MCF 10A (cell line): ENCODE data around the gene GPR146. TPM values are rescaled to one million over a fixed set of nuclear protein-coding genes. Genes with fewer than 3 reads are reported as not detected.

Source experiments
- BruUV-seq: library from RNA; stranded (reverse); fragments of 400-500 nt; replicated peaks from 2 replicates; lab custom pipeline; 2021; lab: Mats Ljungman, UMichigan
- CTCF ChIA-PET: fragments of 300-600 bp; sonication (Branson Sonifier 250); formaldehyde crosslinking; extraction: SDS; loops from one replicate; lab custom pipeline; 2021; ENCODE audit warnings: antibody characterized with exemption, inconsistent platforms; lab: Yijun Ruan, JAX
- POLR2A ChIA-PET: fragments of 300-600, 350-650 bp; sonication (Branson Sonifier 250); formaldehyde crosslinking; extraction: SDS; loops from one replicate; lab custom pipeline; 2020; ENCODE audit warnings: antibody characterized with exemption, inconsistent platforms; lab: Yijun Ruan, JAX
- DNase-seq: peaks from one replicate; pipeline ENCODE4 v3.0.0-alpha.2; 2018; ENCODE audit not compliant: unreplicated experiment
- H3K27ac Mint-ChIP-seq: one replicate; pipeline ENCODE4 v1.8.0; 2022; ENCODE audit warnings: mild to moderate bottlenecking, low read depth, mixed read lengths; ENCODE audit not compliant: unreplicated experiment
- H3K27me3 Mint-ChIP-seq: one replicate; pipeline ENCODE4 v1.8.0; 2022; ENCODE audit warnings: mixed read lengths; ENCODE audit not compliant: insufficient read depth, unreplicated experiment
- H3K36me3 Mint-ChIP-seq: one replicate; pipeline ENCODE4 v1.8.0; 2022; ENCODE audit warnings: mild to moderate bottlenecking, moderate library complexity, mixed read lengths; ENCODE audit not compliant: insufficient read depth, unreplicated experiment
- H3K4me1 Mint-ChIP-seq: one replicate; pipeline ENCODE4 v1.8.0; 2022; ENCODE audit warnings: mixed read lengths; ENCODE audit not compliant: insufficient read depth, unreplicated experiment
- H3K4me3 Mint-ChIP-seq: one replicate; pipeline ENCODE4 v1.8.0; 2022; ENCODE audit warnings: mild to moderate bottlenecking, moderate library complexity, mixed read lengths; ENCODE audit not compliant: unreplicated experiment
- H3K9me3 Mint-ChIP-seq: one replicate; pipeline ENCODE4 v1.8.0; 2022; ENCODE audit warnings: mixed read lengths; ENCODE audit not compliant: unreplicated experiment
- intact Hi-C: fragments of 100-400 bp; cut with micrococcal nuclease; formaldehyde crosslinking; loops from 2 replicates; pipeline ENCODE4 v1.14.1; 2022
- total RNA-seq: library from RNA; stranded (reverse); gene quantifications from 2 replicates; pipeline ENCODE4 v1.2.3, GENCODE V29; 2022
- TF ChIP-seq, protein P1 (sequence below): fragments of 200-600 bp; IDR thresholded peaks from one replicate; pipeline ENCODE4 v1.8.0; 2022; ENCODE audit warnings: antibody characterized with exemption, mild to moderate bottlenecking; ENCODE audit not compliant: unreplicated experiment

The GPR146 gene
- total RNA-seq, 1 experiment from 2014 or later: not detected

DNA sequence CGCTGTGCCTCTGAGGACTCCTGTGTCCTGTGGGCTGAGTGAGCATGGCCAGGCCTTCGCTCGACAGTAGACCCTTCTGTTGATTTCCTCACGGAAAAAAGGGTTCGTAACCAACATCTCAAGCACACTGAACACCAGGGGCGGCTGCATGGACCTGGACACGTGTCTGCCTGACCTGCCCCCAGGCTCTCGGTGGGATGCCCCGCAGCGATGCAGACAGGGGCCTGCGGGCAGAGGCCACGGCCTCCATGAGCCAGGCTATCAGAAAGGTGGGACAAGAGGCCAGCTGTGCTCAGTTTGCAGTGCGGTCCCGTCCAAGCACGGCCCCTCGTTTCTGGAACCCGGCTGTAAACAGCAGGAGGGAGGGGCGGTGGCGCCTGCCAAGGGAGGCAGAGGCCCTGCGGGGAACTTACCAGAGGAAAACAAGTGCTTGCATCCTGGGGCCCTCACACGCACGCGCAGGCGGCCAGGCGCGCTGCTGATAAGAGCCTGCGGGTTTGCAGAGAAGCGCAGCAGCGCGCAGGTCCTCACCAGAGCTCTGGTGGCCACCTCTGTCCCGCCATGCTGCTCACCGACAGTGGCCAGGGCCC, 10.6 kb downstream of the GPR146 start:
- intact Hi-C loops: no loop called here
- POLR2A ChIA-PET: no interaction called here

DNA sequence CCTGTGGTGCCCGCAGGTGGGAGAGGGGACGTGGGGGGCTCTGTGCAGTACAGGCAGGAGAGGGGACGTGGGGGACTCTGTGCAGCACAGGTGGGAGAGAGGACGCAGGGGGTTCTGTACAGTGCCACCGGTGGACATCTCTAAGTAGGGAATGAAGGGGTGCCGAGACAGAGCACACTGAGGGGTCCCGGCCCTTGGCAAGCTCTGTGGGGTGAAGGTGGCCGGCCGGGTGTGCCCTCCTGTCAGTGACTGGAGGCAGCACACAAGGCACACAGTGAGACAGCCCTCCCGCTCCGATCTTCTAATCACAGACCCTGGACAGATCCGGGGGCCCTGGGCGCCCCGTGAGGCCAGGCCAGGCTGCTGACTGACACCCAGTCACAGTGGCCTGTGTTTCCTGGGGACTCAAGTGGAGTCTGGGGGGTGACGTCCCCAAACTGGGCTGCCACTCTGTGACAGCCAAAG, 11.2 kb downstream of the GPR146 start:
- H3K36me3 Mint-ChIP-seq: peaks cover 4% of the 10 kb centered on the region
- no TSS peak for BruUV-seq
- no peaks in the 10 kb centered on the region for H3K9me3 Mint-ChIP-seq
- intact Hi-C loops: no loop called here
- H3K4me1 Mint-ChIP-seq: no peaks in the 10 kb centered on the region
- no peaks in the 10 kb centered on the region for H3K27me3 Mint-ChIP-seq
- H3K27ac Mint-ChIP-seq: no peak overlapping the region
- ChIA-PET CTCF (interaction anchor here (1.0 kb wide), 1 partner anchor 10 kb away, joined by 4 read pairs; no protein-coding TSS in a partner anchor), POLR2A (no interaction called here)
- no peak for DNase-seq
- TF ChIP-seq, protein P1, sequence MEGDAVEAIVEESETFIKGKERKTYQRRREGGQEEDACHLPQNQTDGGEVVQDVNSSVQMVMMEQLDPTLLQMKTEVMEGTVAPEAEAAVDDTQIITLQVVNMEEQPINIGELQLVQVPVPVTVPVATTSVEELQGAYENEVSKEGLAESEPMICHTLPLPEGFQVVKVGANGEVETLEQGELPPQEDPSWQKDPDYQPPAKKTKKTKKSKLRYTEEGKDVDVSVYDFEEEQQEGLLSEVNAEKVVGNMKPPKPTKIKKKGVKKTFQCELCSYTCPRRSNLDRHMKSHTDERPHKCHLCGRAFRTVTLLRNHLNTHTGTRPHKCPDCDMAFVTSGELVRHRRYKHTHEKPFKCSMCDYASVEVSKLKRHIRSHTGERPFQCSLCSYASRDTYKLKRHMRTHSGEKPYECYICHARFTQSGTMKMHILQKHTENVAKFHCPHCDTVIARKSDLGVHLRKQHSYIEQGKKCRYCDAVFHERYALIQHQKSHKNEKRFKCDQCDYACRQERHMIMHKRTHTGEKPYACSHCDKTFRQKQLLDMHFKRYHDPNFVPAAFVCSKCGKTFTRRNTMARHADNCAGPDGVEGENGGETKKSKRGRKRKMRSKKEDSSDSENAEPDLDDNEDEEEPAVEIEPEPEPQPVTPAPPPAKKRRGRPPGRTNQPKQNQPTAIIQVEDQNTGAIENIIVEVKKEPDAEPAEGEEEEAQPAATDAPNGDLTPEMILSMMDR: no peak
- H3K4me3 Mint-ChIP-seq: no peak overlapping the region

More for the DNA sequence above, 10.6 kb downstream of the GPR146 start:
- Mint-ChIP-seq H3K9me3 (no peaks in the 10 kb centered on the region), H3K36me3 (peaks cover 4% of the 10 kb centered on the region), H3K27me3 (no peaks in the 10 kb centered on the region), H3K27ac (no peak overlapping the region), H3K4me1 (no peaks in the 10 kb centered on the region), H3K4me3 (no peak overlapping the region)
- DNase-seq: no peak
- no TSS peak for BruUV-seq
- CTCF ChIA-PET: no interaction called here
- TF ChIP-seq, protein P1: no peak

DNA sequence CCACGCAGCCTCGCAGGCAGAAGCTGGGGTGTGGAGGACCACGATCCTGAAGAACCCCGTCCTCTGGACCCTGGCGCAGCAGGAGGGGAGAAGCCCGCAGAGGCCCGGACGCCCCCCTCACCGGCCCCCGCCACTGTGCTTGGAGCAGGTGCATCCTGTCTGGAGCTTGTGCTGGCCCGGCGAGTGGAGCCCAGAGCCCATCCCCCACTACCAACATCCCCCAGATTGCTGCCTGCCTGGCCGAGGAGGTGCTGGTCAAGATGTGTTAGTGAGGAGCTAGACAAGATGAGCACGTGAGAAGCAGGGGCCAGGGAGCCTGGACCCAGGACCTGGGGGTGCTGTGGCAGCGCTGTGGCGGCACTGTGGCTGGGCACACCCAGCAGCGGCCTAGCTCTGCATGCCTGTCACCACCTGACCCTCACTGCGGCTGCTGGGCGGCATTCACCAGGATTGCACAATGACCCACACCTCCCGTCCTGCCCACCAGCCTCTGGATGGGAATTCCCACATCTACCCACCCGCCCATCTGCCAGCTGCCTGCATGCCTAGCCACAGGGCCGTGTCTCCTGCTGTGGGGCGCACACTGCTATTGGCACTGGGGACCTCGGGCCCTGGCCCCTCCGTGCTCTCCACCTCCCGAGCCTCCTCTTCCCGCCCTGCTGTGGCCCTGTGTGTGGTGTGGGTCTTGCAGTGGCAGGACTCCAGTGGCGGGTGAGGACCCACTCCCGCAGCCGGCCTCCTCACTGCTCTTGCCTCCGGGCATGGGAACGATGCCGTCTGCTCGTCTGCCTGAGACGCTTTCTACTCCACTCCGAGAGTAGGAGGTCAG, 11.8 kb downstream of the GPR146 start:
- ChIA-PET CTCF (interaction anchor here (0.7 to 1.0 kb wide), 2 partner anchors 10 to 102 kb away, joined by 3 to 4 read pairs; no protein-coding TSS in a partner anchor), POLR2A (no interaction called here)
- Mint-ChIP-seq H3K27ac (no peak overlapping the region), H3K4me1 (no peaks in the 10 kb centered on the region), H3K27me3 (no peaks in the 10 kb centered on the region), H3K36me3 (peaks cover 4% of the 10 kb centered on the region), H3K4me3 (no peak overlapping the region), H3K9me3 (no peaks in the 10 kb centered on the region)
- no TSS peak for BruUV-seq
- intact Hi-C loops: no loop called here
- TF ChIP-seq, protein P1: no peak
- no peak for DNase-seq

- BruUV-seq: no TSS peak
- Mint-ChIP-seq H3K4me1 (no peaks in the 10 kb centered on the region), H3K36me3 (peaks cover 4% of the 10 kb centered on the region), H3K4me3 (no peak overlapping the region), H3K27ac (no peak overlapping the region), H3K9me3 (no peaks in the 10 kb centered on the region), H3K27me3 (no peaks in the 10 kb centered on the region)
- intact Hi-C loops: no loop called here
- ChIA-PET CTCF (interaction anchor here (1.0 kb wide), 1 partner anchor 9 kb away, joined by 4 read pairs; no protein-coding TSS in a partner anchor), POLR2A (no interaction called here)
- no peak for DNase-seq
- TF ChIP-seq, protein P1: no peak
Observed at GRCh38 chr7:1056785-1057410, 12.6 kb downstream of the GPR146 start.
